HepG2 (cell line): ENCODE results near the gene SF3B6. TPM values are rescaled to one million over a fixed set of nuclear protein-coding genes. Genes with fewer than 3 reads are reported as not detected.

Source experiments
- ASH2L ChIP-seq: fragments of 300-600, 200-600 bp; sonication (generic); IDR thresholded peaks from 2 replicates; pipeline ENCODE4 v1.7.0; 2017; ENCODE audit warnings: low read depth, mild to moderate bottlenecking, moderate library complexity, mixed read lengths, low read length; ENCODE audit not compliant: insufficient read length
- ATF6 ChIP-seq: sonication (generic); formaldehyde crosslinking; conservative IDR thresholded peaks from 2 replicates; pipeline ENCODE4 v1.4.0; 2020; ENCODE audit warnings: missing genetic modification reagents
- CENPBD1 ChIP-seq: sonication (generic); formaldehyde crosslinking; IDR thresholded peaks from 2 replicates; pipeline ENCODE4 v1.8.0; 2022; ENCODE audit warnings: missing genetic modification reagents, low read depth, mild to moderate bottlenecking, borderline replicate concordance
- CENPT ChIP-seq: sonication (generic); formaldehyde crosslinking; IDR thresholded peaks from 2 replicates; pipeline ENCODE4 v1.8.0; 2022; ENCODE audit warnings: low read depth, mild to moderate bottlenecking, moderate library complexity, missing genetic modification reagents
- DPF2 ChIP-seq: sonication (generic); formaldehyde crosslinking; IDR thresholded peaks from 2 replicates; pipeline ENCODE4 v1.4.0; 2020; ENCODE audit warnings: mild to moderate bottlenecking, low read depth, missing genetic modification reagents, borderline replicate concordance
- FOSL2 ChIP-seq: sonication (generic); formaldehyde crosslinking; IDR thresholded peaks from 2 replicates; pipeline ENCODE4 v1.4.0; 2020; ENCODE audit warnings: missing genetic modification reagents
- KLF15 ChIP-seq: sonication (generic); formaldehyde crosslinking; IDR thresholded peaks from 2 replicates; pipeline ENCODE4 v1.8.1; 2023; ENCODE audit warnings: borderline replicate concordance, mild to moderate bottlenecking, inconsistent platforms, missing genetic modification reagents, mixed read lengths
- KLF6 ChIP-seq: IDR thresholded peaks from 2 replicates; pipeline ENCODE4 v1.8.0; 2016; ENCODE audit warnings: missing biosample characterization, missing genetic modification reagents
- MAF1 ChIP-seq: sonication (generic); formaldehyde crosslinking; IDR thresholded peaks from 2 replicates; pipeline ENCODE4 v1.5.0; 2020; ENCODE audit warnings: missing genetic modification reagents, borderline replicate concordance
- MYNN ChIP-seq: sonication (generic); formaldehyde crosslinking; IDR thresholded peaks from 2 replicates; pipeline ENCODE4 v1.4.0; 2020; ENCODE audit warnings: mild to moderate bottlenecking, low read depth, missing genetic modification reagents
- NFATC3 ChIP-seq: sonication (generic); formaldehyde crosslinking; IDR thresholded peaks from 2 replicates; pipeline ENCODE4 v1.5.1; 2020; ENCODE audit warnings: mild to moderate bottlenecking, missing genetic modification reagents
- ONECUT2 ChIP-seq: sonication (generic); formaldehyde crosslinking; IDR thresholded peaks from 2 replicates; pipeline ENCODE4 v1.4.0; 2020; ENCODE audit warnings: missing genetic modification reagents
- RARG ChIP-seq: sonication (generic); formaldehyde crosslinking; IDR thresholded peaks from 2 replicates; pipeline ENCODE4 v1.4.0; 2020; ENCODE audit warnings: low read depth, mild to moderate bottlenecking, missing genetic modification reagents
- ZBTB38 ChIP-seq: sonication (generic); formaldehyde crosslinking; IDR thresholded peaks from 2 replicates; pipeline ENCODE4 v1.5.1; 2020; ENCODE audit warnings: mild to moderate bottlenecking, missing genetic modification reagents
- ZFX ChIP-seq: sonication (generic); formaldehyde crosslinking; IDR thresholded peaks from 2 replicates; pipeline ENCODE4 v1.4.0; 2020; ENCODE audit warnings: mild to moderate bottlenecking, low read depth, missing genetic modification reagents, moderate library complexity
- ZIK1 ChIP-seq: sonication (generic); formaldehyde crosslinking; IDR thresholded peaks from 2 replicates; pipeline ENCODE4 v1.5.0; 2020; ENCODE audit warnings: mild to moderate bottlenecking, low read depth, missing genetic modification reagents, borderline replicate concordance
- ZNF143 ChIP-seq: sonication (generic); formaldehyde crosslinking; IDR thresholded peaks from 2 replicates; pipeline ENCODE4 v1.4.0; 2020; ENCODE audit warnings: missing genetic modification reagents
- ZNF24 ChIP-seq: fragments of 450-650 bp; IDR thresholded peaks from 2 replicates; pipeline ENCODE4 v1.6.1; 2017; ENCODE audit warnings: antibody characterized with exemption, mild to moderate bottlenecking
- ZNF280B ChIP-seq: sonication (generic); formaldehyde crosslinking; IDR thresholded peaks from 2 replicates; pipeline ENCODE4 v1.5.0; 2020; ENCODE audit warnings: missing genetic modification reagents, mild to moderate bottlenecking, borderline replicate concordance
- ZNF337 ChIP-seq: sonication (generic); formaldehyde crosslinking; IDR thresholded peaks from 2 replicates; pipeline ENCODE4 v1.5.1; 2020; ENCODE audit warnings: missing genetic modification reagents, low read depth, mild to moderate bottlenecking, borderline replicate concordance
- ZNF33B ChIP-seq: sonication (generic); formaldehyde crosslinking; IDR thresholded peaks from 2 replicates; pipeline ENCODE4 v1.5.1; 2020; ENCODE audit warnings: mild to moderate bottlenecking, missing genetic modification reagents
- ZNF567 ChIP-seq: sonication (generic); formaldehyde crosslinking; IDR thresholded peaks from 2 replicates; pipeline ENCODE4 v1.8.1; 2023; ENCODE audit warnings: mild to moderate bottlenecking, missing genetic modification reagents, borderline replicate concordance
- ZNF589 ChIP-seq: sonication (generic); formaldehyde crosslinking; conservative IDR thresholded peaks from 2 replicates; pipeline ENCODE4 v1.8.0; 2022; ENCODE audit warnings: mild to moderate bottlenecking, moderate library complexity, missing genetic modification reagents
- ZNF670 ChIP-seq: sonication (generic); formaldehyde crosslinking; IDR thresholded peaks from 2 replicates; pipeline ENCODE4 v1.8.0; 2022; ENCODE audit warnings: mild to moderate bottlenecking, missing genetic modification reagents, borderline replicate concordance
- ZNF761 ChIP-seq: sonication (generic); formaldehyde crosslinking; conservative IDR thresholded peaks from 2 replicates; pipeline ENCODE4 v1.4.0; 2020; ENCODE audit warnings: mild to moderate bottlenecking, missing genetic modification reagents
- ZNF766 ChIP-seq: sonication (generic); formaldehyde crosslinking; IDR thresholded peaks from 2 replicates; pipeline ENCODE4 v1.5.0; 2020; ENCODE audit warnings: missing genetic modification reagents, borderline replicate concordance
- ZNF883 ChIP-seq: sonication (generic); formaldehyde crosslinking; IDR thresholded peaks from 2 replicates; pipeline ENCODE4 v1.5.1; 2020; ENCODE audit warnings: mild to moderate bottlenecking, missing genetic modification reagents; ENCODE audit errors: not compliant biosample characterization
- polyA plus RNA-seq, 8 experiments: library from polyadenylated mRNA; depleted of rRNA in 3 of 8; stranded (reverse) in 7 of 8; unstranded in 1 of 8; fragments of >200 nt; fragmentation: Illumina TruSeq in 4 of 8; extraction: Trizol in 4 of 8; gene quantifications; 2 replicates each; pipeline versions ENCODE4 v1.2.1 to v1.2.3, GENCODE V29; 2011 to 2016; ENCODE audit warnings: low read depth in 4 of 8, missing spikeins in 1 of 8, mixed read lengths in 1 of 8; ENCODE audit not compliant: insufficient read depth in 1 of 8
- total RNA-seq, 5 experiments: library from RNA; depleted of rRNA; stranded (reverse); fragments of >200 nt; fragmentation: Illumina TruSeq; extraction: Trizol; gene quantifications; 2 replicates each; pipeline ENCODE4 v1.2.3, GENCODE V29; 2016; ENCODE audit warnings: low read depth in 1 of 5

The SF3B6 gene
- total and polyA plus RNA-seq, 2 of the 13 experiments (the other 11 are each of a cell fraction or from before 2014, with no cell fraction given): 177 to 182 TPM

GRCh38 chr2:24123922-24124580, 47.9 kb upstream of the SF3B6 start (continued):
- TF ChIP-seq ZFX (CRISPR knock-in tag): no peak
- TF ChIP-seq ZNF33B: peak; percentile 90
- no peak for TF ChIP-seq ZNF670 (CRISPR knock-in tag)
- 0 out of 2 replicates have a peak, but pooled peaks have one; percentile 75 for TF ChIP-seq CENPBD1 (CRISPR knock-in tag)
- TF ChIP-seq ZNF143 (CRISPR knock-in tag): no peak
- TF ChIP-seq ZNF761: no peak
- no peak for TF ChIP-seq DPF2 (CRISPR knock-in tag)
- TF ChIP-seq ZBTB38 (CRISPR knock-in tag): 0 out of 2 replicates have a peak, but pooled peaks have one; percentile 12
- TF ChIP-seq ASH2L: peak; percentile 31
- TF ChIP-seq KLF6: no peak
- TF ChIP-seq MYNN (CRISPR knock-in tag): no peak
- TF ChIP-seq ZNF567 (CRISPR knock-in tag): 0 out of 2 replicates have a peak, but pooled peaks have one; percentile 82
- TF ChIP-seq ZNF766: no peak
- no peak for TF ChIP-seq ZIK1 (CRISPR knock-in tag)
- no peak for TF ChIP-seq ZNF589 (CRISPR knock-in tag)
- peak; percentile 63; the same call in 1 of the 2 replicates for TF ChIP-seq ZNF280B (CRISPR knock-in tag)
- peak; percentile 3; the same call in 1 of the 2 replicates for TF ChIP-seq KLF15 (CRISPR knock-in tag)
- 0 out of 2 replicates have a peak, but pooled peaks have one; percentile 17 for TF ChIP-seq ZNF337
- TF ChIP-seq ONECUT2 (CRISPR knock-in tag): no peak
- 0 out of 2 replicates have a peak, but pooled peaks have one; percentile 38 for TF ChIP-seq FOSL2
- no peak for TF ChIP-seq ZNF24
- no peak for TF ChIP-seq MAF1 (CRISPR knock-in tag)
- TF ChIP-seq ZNF883 (CRISPR knock-in tag): peak; percentile 20
- 0 out of 2 replicates have a peak, but pooled peaks have one; percentile 3 for TF ChIP-seq ATF6
- TF ChIP-seq CENPT (CRISPR knock-in tag): no peak
- peak; percentile 26; the same call in 1 of the 2 replicates for TF ChIP-seq NFATC3 (CRISPR knock-in tag)
- no peak for TF ChIP-seq RARG (CRISPR knock-in tag)
